22Rv1 (cell line): ENCODE results near the gene ANKS1B.

Source experiments
- H3K27ac ChIP-seq: fragments of 450-650 bp; 2 replicates; pipeline ENCODE4 v1.5.1; 2017
- CTCF ChIP-seq: fragments of 450-650 bp; IDR thresholded peaks from 2 replicates; pipeline ENCODE4 v1.5.1; 2017; ENCODE audit warnings: mild to moderate bottlenecking
- ZFX ChIP-seq: fragments of 450-650 bp; IDR thresholded peaks from 2 replicates; pipeline ENCODE4 v1.6.1; 2017; ENCODE audit warnings: antibody characterized with exemption, borderline replicate concordance

ANKS1B gene

GRCh38 chr12:99978152-99978551 is 6.6 kb downstream of the ANKS1B start:
- no peak overlapping the region for H3K27ac ChIP-seq
- TF ChIP-seq CTCF (no peak), ZFX (no peak)

- TF ChIP-seq ZFX = no peak
- no peak for TF ChIP-seq CTCF
- no peak overlapping the region for H3K27ac ChIP-seq
Observed at GRCh38 chr12:99977550-99977949, 7.2 kb downstream of the ANKS1B start.

- H3K27ac ChIP-seq = no peak overlapping the region
- no peak for TF ChIP-seq CTCF
- TF ChIP-seq ZFX = no peak
Observed at GRCh38 chr12:99976762-99977161, 8.0 kb downstream of the ANKS1B start.

- TF ChIP-seq CTCF (no peak), ZFX (no peak)
- H3K27ac ChIP-seq = no peak overlapping the region
Observed at GRCh38 chr12:99975321-99975720, 9.4 kb downstream of the ANKS1B start.

GRCh38 chr12:99974146-99974545 is 10.6 kb downstream of the ANKS1B start:
- no peak overlapping the region for H3K27ac ChIP-seq
- TF ChIP-seq CTCF = no peak
- TF ChIP-seq ZFX = no peak

- no peak overlapping the region for H3K27ac ChIP-seq
- TF ChIP-seq ZFX (no peak), CTCF (no peak)
Observed at GRCh38 chr12:99966429-99966828, 18.3 kb downstream of the ANKS1B start.

- H3K27ac ChIP-seq = peak overlapping the region; percentile 77
- TF ChIP-seq CTCF (no peak), ZFX (no peak)
Observed at GRCh38 chr12:99960311-99960710, 24.4 kb downstream of the ANKS1B start.
